Natural killer cell (primary cell): ENCODE results near the gene PKMYT1. TPM values are rescaled to one million over a fixed set of nuclear protein-coding genes. Genes with fewer than 3 reads are reported as not detected.
A peak's percentile ranks its signal among the peaks of the same experiment; 100 is the strongest.

ENCODE experiments used
- ATAC-seq, 3 donors: fragments of 150-1000 bp in 2 of 3; fragments of 200-7000 bp in 1 of 3; cut with Tn5 transposase; 1 replicate in 1 of 3; 2 replicates in 2 of 3; pipeline ENCODE4 v1.10.0; 2021; ENCODE audit warnings: mild to moderate bottlenecking in 2 of 3, moderate library complexity in 2 of 3
- DNase-seq, 2 donors: peaks; one replicate each; pipeline versions ENCODE4 v3.0.0 to v3.0.0-alpha.2; 2013 to 2021; ENCODE audit warnings: mixed read lengths in 1 of 2
- H3K27ac ChIP-seq: one replicate; pipeline ENCODE4 v1.5.1; 2013; ENCODE audit warnings: mild to moderate bottlenecking, low read length
- H3K27me3 ChIP-seq: one replicate; pipeline ENCODE4 v1.6.1; 2013; ENCODE audit warnings: low read length; ENCODE audit not compliant: control insufficient read depth, insufficient read depth
- H3K36me3 ChIP-seq: one replicate; pipeline ENCODE4 v1.6.1; 2013; ENCODE audit warnings: low read length; ENCODE audit not compliant: control insufficient read depth, insufficient read depth
- H3K4me1 ChIP-seq: one replicate; pipeline ENCODE4 v1.6.1; 2013; ENCODE audit warnings: low read length; ENCODE audit not compliant: control insufficient read depth, insufficient read depth
- H3K4me3 ChIP-seq: one replicate; pipeline ENCODE4 v1.5.1; 2013; ENCODE audit warnings: low read length
- H3K9me3 ChIP-seq: one replicate; pipeline ENCODE4 v1.6.1; 2013; ENCODE audit warnings: low read length; ENCODE audit not compliant: control insufficient read depth, insufficient read depth
- H3K27ac Mint-ChIP-seq, 2 donors: one replicate each; pipeline ENCODE4 v1.8.0; 2022; ENCODE audit warnings: mild to moderate bottlenecking in 2 of 2, mixed read lengths in 2 of 2, moderate library complexity in 1 of 2
- H3K27me3 Mint-ChIP-seq, 2 donors: one replicate each; pipeline ENCODE4 v1.8.0; 2022; ENCODE audit warnings: low read depth in 2 of 2, mixed read lengths in 2 of 2
- H3K36me3 Mint-ChIP-seq: one replicate; pipeline ENCODE4 v1.8.0; 2022; ENCODE audit warnings: mixed read lengths
- H3K4me1 Mint-ChIP-seq, 2 donors: one replicate each; pipeline ENCODE4 v1.8.0; 2022; ENCODE audit warnings: mixed read lengths in 2 of 2
- H3K4me3 Mint-ChIP-seq: one replicate; pipeline ENCODE4 v1.8.0; 2022; ENCODE audit warnings: mild to moderate bottlenecking, moderate library complexity, mixed read lengths
- H3K9me3 Mint-ChIP-seq, 2 donors: one replicate each; pipeline ENCODE4 v1.8.0; 2022; ENCODE audit warnings: mixed read lengths in 2 of 2
- WGBS: methylation state at CpG from one replicate; pipeline ENCODE4 v1.1.7; 2013; ENCODE audit warnings: missing lambda C conversion rate; ENCODE audit not compliant: insufficient coverage; 5-methylcytosine and 5-hydroxymethylcytosine counted together
- intact Hi-C: fragments of 100-400 bp; cut with micrococcal nuclease; formaldehyde crosslinking; loops from one replicate; pipeline ENCODE4 v1.14.2; 2022
- total RNA-seq, 4 donors: library from RNA; stranded (reverse); fragments of 120-200 nt in 1 of 4; gene quantifications; one replicate each; pipeline versions ENCODE4 v1.2.3 to v1.2.4, GENCODE V29; 2013 to 2022
- TF ChIP-seq, protein P1 (sequence below): fragments of 200-600 bp; IDR thresholded peaks from one replicate; pipeline ENCODE4 v1.8.0; 2022; ENCODE audit warnings: antibody characterized with exemption

Gene PKMYT1
- total RNA-seq, 3 donors from 2014 or later (not counting 1 experiment from before 2014, with no cell fraction given): 2.6 to 5.9 (median 3.5) TPM

DNA sequence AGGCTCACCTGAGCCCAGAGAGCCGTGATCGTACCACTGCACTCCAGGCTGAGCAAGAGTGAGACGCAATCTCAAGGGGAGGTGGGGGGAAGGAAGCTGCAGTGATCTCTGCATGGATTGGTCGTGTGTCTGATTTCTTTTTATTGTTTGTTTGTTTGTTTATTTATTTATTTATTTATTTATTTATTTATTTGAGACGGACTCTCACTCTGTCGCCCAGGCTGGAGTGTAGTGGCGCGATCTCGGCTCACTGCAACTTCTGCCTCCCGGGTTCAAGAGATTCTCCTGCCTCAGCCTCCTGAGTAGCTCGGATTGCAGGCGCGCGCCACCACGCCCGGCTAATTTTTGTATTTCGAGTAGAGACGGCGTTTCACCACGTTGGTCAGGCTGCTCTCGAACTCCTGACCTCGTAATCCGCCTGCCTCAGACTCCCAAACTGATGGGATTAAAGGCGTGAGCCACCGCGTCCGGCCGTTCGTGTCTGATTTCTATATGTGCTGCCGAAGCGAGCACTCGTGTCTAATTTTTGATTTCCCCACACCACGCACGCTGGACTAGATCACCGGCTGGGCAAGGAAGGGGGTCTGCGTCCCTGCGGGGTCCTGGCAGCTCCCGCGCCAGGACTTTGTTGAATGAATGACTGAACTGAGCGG, 39.5 kb upstream of the PKMYT1 start:
- WGBS: 32% methylated on average over 39 of the region's 40 CpGs
- no peaks in the 10 kb centered on the region for H3K9me3 Mint-ChIP-seq
- ATAC-seq (no peak), DNase-seq (no peak)
- peaks cover 6% of the 10 kb centered on the region for H3K27me3 ChIP-seq
- H3K36me3 Mint-ChIP-seq: no peaks in the 10 kb centered on the region
- peak overlapping the region; percentile 92 for H3K4me3 Mint-ChIP-seq
- H3K27me3 Mint-ChIP-seq: no peaks in the 10 kb centered on the region
- peaks cover 35 to 54% of the 10 kb centered on the region in 2 donors for H3K4me1 Mint-ChIP-seq
- TF ChIP-seq, protein P1, sequence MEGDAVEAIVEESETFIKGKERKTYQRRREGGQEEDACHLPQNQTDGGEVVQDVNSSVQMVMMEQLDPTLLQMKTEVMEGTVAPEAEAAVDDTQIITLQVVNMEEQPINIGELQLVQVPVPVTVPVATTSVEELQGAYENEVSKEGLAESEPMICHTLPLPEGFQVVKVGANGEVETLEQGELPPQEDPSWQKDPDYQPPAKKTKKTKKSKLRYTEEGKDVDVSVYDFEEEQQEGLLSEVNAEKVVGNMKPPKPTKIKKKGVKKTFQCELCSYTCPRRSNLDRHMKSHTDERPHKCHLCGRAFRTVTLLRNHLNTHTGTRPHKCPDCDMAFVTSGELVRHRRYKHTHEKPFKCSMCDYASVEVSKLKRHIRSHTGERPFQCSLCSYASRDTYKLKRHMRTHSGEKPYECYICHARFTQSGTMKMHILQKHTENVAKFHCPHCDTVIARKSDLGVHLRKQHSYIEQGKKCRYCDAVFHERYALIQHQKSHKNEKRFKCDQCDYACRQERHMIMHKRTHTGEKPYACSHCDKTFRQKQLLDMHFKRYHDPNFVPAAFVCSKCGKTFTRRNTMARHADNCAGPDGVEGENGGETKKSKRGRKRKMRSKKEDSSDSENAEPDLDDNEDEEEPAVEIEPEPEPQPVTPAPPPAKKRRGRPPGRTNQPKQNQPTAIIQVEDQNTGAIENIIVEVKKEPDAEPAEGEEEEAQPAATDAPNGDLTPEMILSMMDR: no peak
- H3K27ac ChIP-seq: no peak overlapping the region
- no peaks in the 10 kb centered on the region for H3K36me3 ChIP-seq
- peaks cover 61% of the 10 kb centered on the region for H3K4me1 ChIP-seq
- intact Hi-C loops: no loop called here
- H3K4me3 ChIP-seq: peak overlapping the region; percentile 40
- peak overlapping the region; percentile 65 to 91 for H3K27ac Mint-ChIP-seq
- H3K9me3 ChIP-seq: no peaks in the 10 kb centered on the region

DNA sequence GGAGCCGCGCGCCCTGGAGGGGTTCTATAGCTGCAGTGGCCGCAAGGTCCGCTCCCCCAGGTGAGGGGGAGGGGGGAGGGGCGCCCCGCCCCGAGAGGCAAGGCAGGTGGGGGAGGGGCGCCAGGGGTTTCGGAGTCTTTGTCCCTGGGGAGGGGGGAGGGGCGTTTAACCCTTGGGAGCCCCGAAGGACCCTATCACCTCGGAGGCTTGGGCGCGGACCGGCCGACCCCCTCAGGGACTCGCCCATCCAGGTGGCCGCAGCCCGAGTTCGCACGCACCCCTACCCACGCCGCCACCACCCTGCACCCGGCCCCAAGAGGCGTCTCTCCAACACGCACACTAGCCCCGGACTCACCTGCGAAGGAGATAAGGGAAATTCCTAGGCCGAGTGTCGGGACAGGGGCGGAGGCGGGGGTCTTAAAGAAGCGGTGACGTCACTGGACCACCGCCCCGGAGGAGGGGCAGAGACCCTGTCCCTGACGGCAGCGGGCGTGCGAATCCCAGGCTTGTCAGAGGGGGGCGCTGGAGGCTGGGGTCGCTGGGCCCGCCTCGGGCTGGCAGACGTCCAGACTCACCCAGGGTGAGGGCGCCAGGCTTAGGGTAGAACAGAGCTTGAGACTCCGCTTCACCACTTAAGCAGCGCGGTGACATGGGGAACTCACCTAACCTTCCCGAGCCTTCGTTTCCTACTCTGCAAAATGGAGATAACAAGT, 37.7 kb upstream of the PKMYT1 start, which contains the start of gene CLDN6:
Gene CLDN6, minus strand, starts transcription at position 390 of the 713 bp plus-strand sequence. CDS start 2,162 bp downstream, outside the sequence.
- Histone ChIP-seq H3K36me3 (no peaks in the 10 kb centered on the region), H3K27me3 (peaks cover 6% of the 10 kb centered on the region), H3K4me3 (no peak within 1 kb of the TSS), H3K4me1 (peaks cover 47% of the 10 kb centered on the region), H3K27ac (no peak within 1 kb of the TSS), H3K9me3 (no peaks in the 10 kb centered on the region)
- Mint-ChIP-seq H3K27me3 (peaks cover 0 to 5% of the 10 kb centered on the region in 2 donors), H3K4me3 (no peak within 1 kb of the TSS), H3K27ac (no peak within 1 kb of the TSS), H3K4me1 (peaks cover 23 to 38% of the 10 kb centered on the region in 2 donors), H3K9me3 (no peaks in the 10 kb centered on the region), H3K36me3 (no peaks in the 10 kb centered on the region)
- DNase-seq: peak in 1 of 2 donors; percentile 57
- 20% methylated on average over 50 of the region's 52 CpGs for WGBS
- intact Hi-C loops: no loop called here
- TF ChIP-seq, protein P1: no peak
- no peak for ATAC-seq

DNA sequence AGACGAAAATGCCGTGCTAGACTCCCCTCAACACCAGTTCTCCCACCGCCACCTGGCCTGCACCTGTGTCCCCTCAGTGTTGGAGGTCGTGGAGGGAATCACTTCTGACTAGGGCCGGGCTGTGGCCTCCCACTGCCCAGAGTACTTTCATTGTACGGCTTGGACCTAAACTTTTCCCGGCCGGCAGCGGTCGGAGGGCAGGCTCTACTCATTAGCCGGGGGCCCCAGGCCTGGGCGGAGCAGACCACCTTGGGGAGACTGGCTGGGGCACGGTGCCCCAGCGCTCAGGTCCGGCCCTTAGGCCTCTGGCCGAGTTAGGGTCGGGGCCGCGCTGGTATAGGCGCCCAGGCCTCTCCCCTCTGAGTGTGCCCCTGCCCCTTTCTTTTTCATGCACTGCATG, 37.1 kb upstream of the PKMYT1 start:
- Mint-ChIP-seq H3K27ac (no peak overlapping the region), H3K9me3 (no peaks in the 10 kb centered on the region), H3K36me3 (no peaks in the 10 kb centered on the region), H3K4me3 (no peak overlapping the region), H3K4me1 (peaks cover 17 to 32% of the 10 kb centered on the region in 2 donors), H3K27me3 (peaks cover 0 to 5% of the 10 kb centered on the region in 2 donors)
- no peaks in the 10 kb centered on the region for H3K9me3 ChIP-seq
- intact Hi-C loops: no loop called here
- DNase-seq (no peak), ATAC-seq (no peak)
- H3K4me3 ChIP-seq: no peak overlapping the region
- no peaks in the 10 kb centered on the region for H3K36me3 ChIP-seq
- no peak overlapping the region for H3K27ac ChIP-seq
- 97% methylated on average over 20 of the region's 20 CpGs for WGBS
- H3K27me3 ChIP-seq: peaks cover 6% of the 10 kb centered on the region
- peaks cover 41% of the 10 kb centered on the region for H3K4me1 ChIP-seq
- TF ChIP-seq, protein P1: no peak
